Right ventricle myocardium inferior (tissue), 1 donor: ENCODE measurements around the gene NOL7. TPM values are rescaled to one million over a fixed set of nuclear protein-coding genes. Genes with fewer than 3 reads are reported as not detected.

Experiments used
- ATAC-seq: fragments of 200-7000 bp; cut with Tn5 transposase; one replicate; pipeline ENCODE4 v1.9.1; 2020; ENCODE audit warnings: mild to moderate bottlenecking, moderate library complexity
- DNase-seq: peaks from one replicate; pipeline ENCODE4 v3.0.0; 2021; ENCODE audit errors: missing footprints
- intact Hi-C: fragments of 100-400 bp; cut with DNase I; formaldehyde crosslinking; loops from one replicate; pipeline ENCODE4 v1.11.0; 2022
- total RNA-seq: library from RNA; stranded (reverse); fragmentation: NEBNext Ultra II Directional; extraction: Animal tissue kit (Norgen Biotek cat#: 25700); gene quantifications from one replicate; pipeline ENCODE4 v1.2.1, GENCODE V29; 2021
- donor health status: DM: no; HTN: yes; CAD: no; lungs with severe emphysema.

Gene NOL7
- total RNA-seq, 1 donor from 2014 or later, result 50.7 TPM

- no peak for DNase-seq
- intact Hi-C loops, result no loop called here
- ATAC-seq, result no peak
These were observed 21.0 kb downstream of the NOL7 start for GRCh38 chr6:13635948-13636658.

- intact Hi-C loops, result no loop called here
- ATAC-seq, result no peak
- DNase-seq, result no peak
These were observed 22.9 kb downstream of the NOL7 start for GRCh38 chr6:13638014-13638413.

- intact Hi-C loops, result no loop called here
These were observed 23.5 kb downstream of the NOL7 start for GRCh38 chr6:13638626-13639025.

GRCh38 chr6:13641315-13641714, 26.2 kb downstream of the NOL7 start:
- ATAC-seq, result no peak
- intact Hi-C loops, result no loop called here
- DNase-seq, result no peak

More at GRCh38 chr6:13638626-13639025, 23.5 kb downstream of the NOL7 start:
- no peak for ATAC-seq
- DNase-seq, result no peak

GRCh38 chr6:13643125-13643524, 28.0 kb downstream of the NOL7 start:
- intact Hi-C loops, result no loop called here
- DNase-seq (no peak), ATAC-seq (no peak)

GRCh38 chr6:13648850-13649249, 33.7 kb downstream of the NOL7 start:
- no peak for ATAC-seq
- intact Hi-C loops, result no loop called here
- DNase-seq, result no peak

GRCh38 chr6:13649393-13649792, 34.3 kb downstream of the NOL7 start:
- ATAC-seq (no peak), DNase-seq (no peak)
- intact Hi-C loops, result no loop called here

GRCh38 chr6:13653296-13653695, 38.2 kb downstream of the NOL7 start:
- ATAC-seq, result no peak
- intact Hi-C loops, result no loop called here
- DNase-seq, result no peak

- ATAC-seq (no peak), DNase-seq (no peak)
- intact Hi-C loops, result no loop called here
These were observed 39.4 kb downstream of the NOL7 start for GRCh38 chr6:13654496-13654895.

- no peak for DNase-seq
- intact Hi-C loops, result no loop called here
These were observed 40.6 kb downstream of the NOL7 start for GRCh38 chr6:13655700-13656099.

GRCh38 chr6:13660273-13660672, 45.1 kb downstream of the NOL7 start:
- no peak for ATAC-seq
- intact Hi-C loops, result no loop called here
- DNase-seq, result no peak

More at GRCh38 chr6:13655700-13656099, 40.6 kb downstream of the NOL7 start:
- no peak for ATAC-seq

GRCh38 chr6:13660893-13661292, 45.8 kb downstream of the NOL7 start:
- intact Hi-C loops, result no loop called here
- DNase-seq (no peak), ATAC-seq (peak; percentile 39)

GRCh38 chr6:13661647-13662046, 46.5 kb downstream of the NOL7 start:
- no peak for DNase-seq
- intact Hi-C loops, result no loop called here
- ATAC-seq, result no peak

- ATAC-seq (no peak), DNase-seq (no peak)
- intact Hi-C loops, result no loop called here
These were observed 47.7 kb downstream of the NOL7 start for GRCh38 chr6:13662651-13663334.

- ATAC-seq, result no peak
- intact Hi-C loops, result no loop called here
- DNase-seq, result no peak
These were observed 48.9 kb downstream of the NOL7 start for GRCh38 chr6:13663986-13664385.

GRCh38 chr6:13664703-13665352, 49.7 kb downstream of the NOL7 start:
- no peak for ATAC-seq
- intact Hi-C loops, result no loop called here
- no peak for DNase-seq

GRCh38 chr6:13666194-13667105, 51.3 kb downstream of the NOL7 start:
- ATAC-seq, result no peak
- intact Hi-C loops, result no loop called here
- no peak for DNase-seq

- no peak for ATAC-seq
- intact Hi-C loops, result no loop called here
- DNase-seq, result no peak
These were observed 52.5 kb downstream of the NOL7 start for GRCh38 chr6:13667655-13668054.

GRCh38 chr6:13668291-13668928, 53.3 kb downstream of the NOL7 start:
- DNase-seq, result no peak
- intact Hi-C loops, result no loop called here
- ATAC-seq, result no peak
